Stimulated activated CD4-positive, alpha-beta T cell treated with anti-CD3 and anti-CD28 coated beads, Interleukin-12 subunit alpha, Interleukin-12 subunit beta, amount 100 ng/mL, for 48 hours (primary cell): ENCODE data around the gene MYO16.

Source experiments
- DNase-seq, 3 donors: peaks; one replicate each; pipeline ENCODE4 v3.0.0-alpha.2; 2020; ENCODE audit warnings: low read depth in 2 of 3, low spot score in 1 of 3

Gene MYO16

GRCh38 chr13:108662528-108662927 is 33.1 kb downstream of the MYO16 start:
- DNase-seq: no peak

- no peak for DNase-seq
Observed at GRCh38 chr13:108663710-108664109, 34.3 kb downstream of the MYO16 start.

GRCh38 chr13:108667205-108667604 is 37.8 kb downstream of the MYO16 start:
- no peak for DNase-seq

- DNase-seq: no peak
Observed at GRCh38 chr13:108669381-108669780, 40.0 kb downstream of the MYO16 start.

GRCh38 chr13:108674346-108674745 is 44.9 kb downstream of the MYO16 start:
- no peak for DNase-seq

DNA sequence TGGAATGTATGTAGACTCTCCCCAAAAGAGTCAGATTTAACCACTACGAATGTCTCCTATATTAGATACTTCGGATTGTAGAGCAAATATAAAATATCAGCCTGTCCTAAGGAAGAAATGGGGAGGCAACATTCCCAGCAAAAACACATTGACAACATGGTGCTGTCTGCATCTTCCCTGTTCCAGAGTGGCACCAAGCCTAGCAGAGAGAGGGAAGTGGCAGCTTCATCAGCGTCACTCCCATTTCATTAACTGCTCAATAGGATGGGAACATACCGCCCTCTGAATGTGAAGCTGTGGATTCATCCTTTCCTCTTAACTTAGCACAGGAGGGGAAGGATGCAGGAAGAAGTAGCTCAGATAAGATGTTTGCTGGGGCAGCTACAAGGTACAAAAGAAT is 45.4 kb downstream of the MYO16 start:
- no peak for DNase-seq

DNA sequence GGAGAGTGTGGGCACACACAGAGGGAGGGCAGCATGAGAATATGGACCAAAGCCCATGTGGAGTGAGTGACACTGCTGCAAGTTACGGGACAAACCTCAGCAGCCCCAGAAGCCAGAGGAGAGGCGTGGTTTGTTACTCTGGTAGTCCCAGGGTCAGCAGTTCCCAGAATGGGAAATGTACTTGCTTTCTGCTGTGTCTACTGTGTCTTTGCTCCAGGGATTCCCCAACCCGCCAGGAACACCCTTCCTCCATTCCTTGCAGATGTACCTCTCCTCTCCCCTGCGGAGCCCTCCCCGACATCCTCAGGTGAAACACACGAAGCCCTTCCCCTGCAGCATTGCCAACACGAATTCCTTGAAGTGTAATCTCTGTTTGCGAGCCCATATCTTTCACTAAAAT is 47.2 kb downstream of the MYO16 start:
- no peak for DNase-seq

DNA sequence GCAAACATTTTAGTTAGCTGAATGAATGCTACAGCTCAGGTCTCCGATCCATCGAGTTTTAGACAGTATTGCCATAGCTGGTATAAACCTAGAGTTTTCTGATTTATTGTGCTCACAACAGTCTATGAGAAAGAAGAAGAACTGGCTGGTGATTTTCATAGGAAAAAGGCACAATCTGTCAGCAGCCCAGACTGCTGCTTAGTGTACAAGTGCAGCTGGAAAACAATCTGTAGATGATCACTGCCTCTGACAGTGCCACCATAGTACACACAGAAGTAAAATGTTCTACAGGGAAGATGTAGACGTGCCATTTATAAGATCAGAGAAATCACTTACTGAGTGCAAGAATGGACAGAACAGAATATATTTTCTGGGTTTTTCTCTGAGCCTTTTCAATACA is 48.4 kb downstream of the MYO16 start:
- DNase-seq: no peak

- no peak for DNase-seq
Observed at GRCh38 chr13:108680011-108680410, 50.6 kb downstream of the MYO16 start.

DNA sequence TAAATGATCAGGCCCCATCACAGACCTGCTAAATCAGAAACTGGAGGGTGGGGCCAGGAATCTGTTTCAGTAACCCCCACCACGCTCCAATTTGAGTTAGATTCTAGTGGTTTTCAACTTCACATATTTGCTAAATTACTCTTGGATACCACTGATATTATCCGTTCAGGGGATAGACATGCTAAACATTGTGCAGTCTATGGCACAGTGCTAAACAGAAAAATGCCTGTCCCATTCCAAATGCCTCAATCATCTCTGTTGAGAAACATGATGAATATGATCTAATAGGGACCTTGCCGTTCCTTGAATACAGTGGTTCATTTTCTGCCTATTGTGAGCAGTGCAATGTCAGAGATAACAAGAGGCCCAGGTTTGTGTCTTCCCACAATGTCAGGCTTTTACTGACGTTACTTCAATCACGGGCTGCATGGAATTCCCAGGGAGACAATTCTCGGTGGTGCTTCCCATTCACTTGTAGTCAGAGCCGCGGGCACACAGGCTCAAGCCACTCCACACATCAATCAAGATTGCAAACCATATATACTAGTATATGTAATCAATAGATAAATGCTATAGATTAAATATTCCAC is 52.7 kb downstream of the MYO16 start:
- no peak for DNase-seq

DNA sequence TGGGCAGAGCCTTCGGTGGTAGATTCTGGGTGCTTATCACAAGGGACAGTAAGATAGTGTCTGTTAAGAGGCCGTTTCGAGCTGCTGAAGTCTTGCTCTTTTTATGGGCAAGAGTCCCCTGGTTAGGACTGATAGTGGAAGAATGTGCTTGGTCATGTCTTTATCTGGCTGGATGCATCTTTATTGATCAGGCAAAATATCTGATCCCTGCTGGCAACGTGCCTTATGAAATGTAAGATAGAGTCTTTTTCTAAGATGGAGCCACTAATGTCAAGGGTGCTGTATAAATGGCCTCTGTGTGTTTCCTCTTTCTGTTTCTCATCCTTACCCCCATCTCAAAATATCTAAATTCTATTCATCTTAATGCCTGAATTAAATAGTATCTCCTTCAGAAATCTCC is 53.3 kb downstream of the MYO16 start:
- DNase-seq: no peak

DNA sequence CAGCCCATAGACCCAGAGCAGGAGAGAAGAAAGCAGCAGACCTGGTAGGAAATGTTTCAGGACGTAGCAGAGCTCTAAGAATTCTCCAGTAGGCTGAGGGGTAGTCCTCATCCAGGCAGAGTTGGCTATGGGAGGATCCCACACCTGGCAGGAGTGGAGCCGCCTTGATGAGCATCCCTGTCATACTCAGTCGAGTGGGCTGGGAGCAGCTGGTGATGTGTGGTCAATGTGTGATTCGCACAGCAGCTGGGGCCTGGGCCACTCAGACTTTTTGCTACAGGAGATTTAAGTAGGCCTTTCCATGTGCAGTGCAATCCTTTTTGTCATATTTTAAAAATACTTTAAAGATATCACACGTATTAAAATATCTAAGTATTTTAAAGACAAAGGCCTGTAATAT is 56.6 kb downstream of the MYO16 start:
- DNase-seq: no peak

DNA sequence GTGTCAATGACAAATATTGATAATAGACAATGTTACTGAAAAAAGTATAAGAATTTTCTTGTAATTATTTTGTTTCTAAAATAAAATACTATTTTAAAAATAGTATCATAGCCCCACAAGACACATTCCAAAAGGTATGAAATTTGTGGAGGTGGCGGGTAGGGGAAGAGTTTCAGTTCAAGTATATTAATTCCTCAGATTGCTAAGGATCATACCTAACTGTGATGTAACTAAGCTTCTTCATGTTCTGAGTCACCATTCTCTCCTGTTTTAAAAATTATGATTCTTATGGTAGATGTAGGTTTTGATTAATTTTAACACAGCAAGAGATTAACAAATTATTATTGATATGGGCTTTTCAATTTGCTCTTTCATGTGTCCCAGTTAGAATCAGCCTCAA is 61.3 kb downstream of the MYO16 start:
- DNase-seq: no peak

DNA sequence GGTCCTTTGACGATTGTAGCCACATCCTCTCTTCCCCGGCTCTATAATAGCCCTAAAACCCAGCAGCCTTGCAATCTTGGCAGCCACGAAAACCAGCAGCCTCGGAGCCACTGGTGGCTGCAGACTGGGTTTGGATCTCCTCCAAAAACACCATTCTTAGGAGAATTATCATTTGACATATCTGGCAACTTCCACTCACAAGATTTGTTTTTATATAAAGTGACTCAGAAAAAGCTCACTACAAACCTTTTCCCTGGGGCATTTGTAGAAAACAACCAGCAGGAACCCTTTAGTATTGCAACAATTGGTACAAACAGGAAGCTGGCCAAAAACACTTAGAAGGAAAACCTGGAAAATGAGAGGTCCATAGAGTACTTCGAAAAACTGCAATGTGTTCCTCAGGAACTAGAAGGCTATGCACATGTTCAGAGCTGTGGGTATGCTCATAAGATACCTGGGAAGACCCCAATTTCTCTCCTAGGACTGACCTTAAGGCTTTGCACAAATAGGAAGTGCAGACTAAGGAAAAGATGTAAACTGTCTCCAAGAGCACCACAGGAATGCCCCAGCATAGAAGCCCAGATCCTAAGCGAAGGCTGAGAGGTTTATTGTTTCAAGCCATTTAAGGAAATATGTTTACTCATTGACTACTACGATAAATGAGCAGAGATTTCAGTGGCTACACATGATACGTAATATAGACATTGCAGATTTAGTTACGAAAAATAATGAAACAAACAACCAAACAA is 71.2 kb downstream of the MYO16 start:
- DNase-seq: no peak

GRCh38 chr13:108702171-108702570 is 72.8 kb downstream of the MYO16 start:
- DNase-seq: no peak

DNA sequence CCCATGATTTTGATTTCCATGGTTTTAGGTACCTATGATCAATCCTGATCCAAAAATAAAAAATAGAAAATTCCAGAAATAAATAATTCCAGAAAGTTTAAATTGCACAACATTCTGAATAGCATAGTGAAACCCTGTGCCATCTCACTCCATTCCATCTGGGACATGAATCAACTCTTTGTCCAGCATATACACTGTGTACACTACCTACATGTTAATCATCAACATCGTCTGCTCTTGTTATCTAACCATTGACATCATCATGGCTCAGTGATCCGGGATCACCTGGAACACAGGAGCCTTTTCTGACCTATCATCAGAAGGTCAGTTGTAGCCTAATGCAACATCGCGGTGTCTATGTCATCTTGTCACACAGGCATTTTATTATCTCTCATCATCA is 75.6 kb downstream of the MYO16 start:
- DNase-seq: no peak

- DNase-seq: no peak
Observed at GRCh38 chr13:108707584-108707983, 78.2 kb downstream of the MYO16 start.

DNA sequence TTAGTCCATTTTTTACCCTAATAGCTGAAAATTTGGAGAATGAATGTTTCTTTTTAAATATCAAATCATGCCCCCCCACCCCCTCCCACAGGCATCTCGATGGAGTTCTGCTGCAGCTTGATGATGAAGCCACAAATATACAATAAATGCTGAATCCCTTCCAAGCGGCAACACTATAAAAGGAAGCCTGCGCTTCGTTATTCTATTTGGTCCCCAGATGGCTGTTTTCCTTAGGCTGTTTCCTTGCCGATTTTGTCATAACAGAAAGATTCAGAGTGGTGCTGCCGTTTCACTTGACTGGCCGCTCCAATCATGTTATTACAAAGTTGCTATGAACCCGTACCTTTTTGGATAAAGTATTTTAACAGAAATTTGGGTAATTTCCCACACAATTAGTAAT is 79.5 kb downstream of the MYO16 start:
- no peak for DNase-seq

- DNase-seq: no peak
Observed at GRCh38 chr13:108711386-108711785, 82.0 kb downstream of the MYO16 start.

DNA sequence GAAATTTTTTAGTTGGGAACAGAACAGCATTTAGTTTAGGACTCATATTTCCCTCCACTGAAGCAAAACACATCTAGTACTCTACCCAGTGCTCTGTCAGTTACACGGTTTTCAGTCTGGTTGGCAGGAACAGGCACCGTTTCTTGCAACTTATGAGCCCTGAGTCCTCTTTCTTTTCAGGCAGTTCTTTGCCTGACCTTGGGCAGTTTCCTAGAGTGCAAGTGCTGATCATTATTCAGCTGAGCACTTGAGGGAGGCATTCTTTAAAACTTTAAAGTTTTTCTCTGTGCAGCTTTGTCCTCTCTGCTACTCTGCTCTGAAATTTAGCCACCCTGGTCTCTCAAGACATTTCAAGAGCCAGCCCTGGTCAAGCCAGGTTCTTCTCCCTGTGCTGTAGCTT is 96.1 kb downstream of the MYO16 start:
- no peak for DNase-seq

- no peak for DNase-seq
Observed at GRCh38 chr13:108728370-108728769, 99.0 kb downstream of the MYO16 start.

DNA sequence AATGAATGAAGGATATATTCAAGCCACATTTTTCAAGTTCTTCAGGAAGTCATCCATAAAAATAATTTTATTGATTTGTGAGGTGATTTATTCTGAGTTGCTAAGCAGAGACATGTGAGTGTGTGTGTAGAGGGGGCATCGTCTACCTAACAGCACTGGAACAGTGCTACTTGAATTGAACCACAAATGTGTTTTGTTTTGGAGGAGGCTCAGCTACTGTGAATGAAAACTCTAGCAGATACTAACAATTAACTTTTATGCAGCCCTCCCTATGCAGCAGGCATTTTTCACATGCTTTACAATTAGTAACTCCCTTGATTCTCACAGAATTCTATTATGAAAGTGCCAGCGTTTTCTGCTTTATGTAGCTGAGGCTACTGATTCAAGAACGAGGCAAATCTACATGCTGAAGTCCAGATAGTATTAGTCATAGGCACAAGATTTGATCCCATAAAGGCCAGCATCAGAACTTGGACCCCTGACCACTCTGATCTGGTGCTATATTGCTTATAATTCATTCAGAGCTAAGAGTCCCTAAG is 103.7 kb downstream of the MYO16 start:
- DNase-seq: no peak

DNA sequence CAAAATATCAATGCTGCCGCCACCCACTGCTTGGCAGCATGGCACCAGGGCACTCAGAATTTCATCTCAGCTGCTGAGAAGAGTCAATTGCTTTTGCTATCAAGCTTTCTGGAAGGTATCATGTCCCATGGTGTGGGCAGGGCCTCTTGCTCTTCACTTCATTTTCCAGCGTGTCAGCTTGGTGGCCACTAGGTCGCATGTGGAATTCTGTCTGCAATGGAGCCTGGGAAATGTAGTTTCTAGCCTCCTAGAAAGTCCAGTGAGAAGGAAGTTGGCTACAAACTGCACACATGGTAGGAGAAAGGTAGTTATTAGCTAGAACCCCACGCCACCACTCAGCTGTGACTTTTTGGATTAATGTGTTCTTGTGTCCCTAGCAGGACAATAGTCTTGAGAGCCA is 105.3 kb downstream of the MYO16 start:
- DNase-seq: no peak
